Measurements from ENCODE around the gene HMX1.

GRCh38 chr4:8907596-8908205, 36.1 kb upstream of the HMX1 start:
- TF ChIP-seq CTCF (IDR thresholded peaks at IDR 0.05; ENCODE audit: low read depth, low read length): no peak
- TF ChIP-seq POLR2A (IDR thresholded peaks at IDR 0.05; ENCODE audit: extremely low read depth, insufficient read length): no peak
- no peak for TF ChIP-seq MYC (IDR thresholded peaks at IDR 0.05; ENCODE audit: low read depth, low read length)

Measured in NB4 (cell line).